ENCODE data around the gene SCAPER.
"Not testable (repeated sequence)": the region's sequence is repeated elsewhere in the genome, so short reads cannot be mapped to it uniquely, and the experiment has no call there.

Gene SCAPER

GRCh38 chr15:76763554-76763953, 141.6 kb downstream of the SCAPER start:
- DNase-seq = no peak

- no peak for DNase-seq
These were observed 148.8 kb downstream of the SCAPER start for GRCh38 chr15:76756381-76756780.

DNA sequence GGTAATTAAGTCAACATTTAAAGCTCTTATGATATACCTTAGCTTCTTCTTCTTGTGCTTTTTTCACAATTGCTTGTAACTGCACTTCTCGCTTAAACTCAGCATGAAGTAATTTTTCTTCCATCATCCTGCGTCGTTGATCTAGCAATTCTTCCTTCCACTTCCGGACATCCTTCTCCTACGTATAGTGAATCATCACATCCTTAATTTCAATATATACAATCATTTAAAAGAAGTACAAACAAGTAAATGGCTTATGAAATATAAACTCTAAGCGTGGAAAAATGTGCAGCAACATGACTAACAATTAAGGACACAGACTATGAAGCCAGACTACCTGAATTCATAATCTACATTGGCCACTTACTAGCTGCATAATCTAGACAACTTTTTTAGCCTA, 151.4 kb downstream of the SCAPER start:
- DNase-seq = no peak

DNA sequence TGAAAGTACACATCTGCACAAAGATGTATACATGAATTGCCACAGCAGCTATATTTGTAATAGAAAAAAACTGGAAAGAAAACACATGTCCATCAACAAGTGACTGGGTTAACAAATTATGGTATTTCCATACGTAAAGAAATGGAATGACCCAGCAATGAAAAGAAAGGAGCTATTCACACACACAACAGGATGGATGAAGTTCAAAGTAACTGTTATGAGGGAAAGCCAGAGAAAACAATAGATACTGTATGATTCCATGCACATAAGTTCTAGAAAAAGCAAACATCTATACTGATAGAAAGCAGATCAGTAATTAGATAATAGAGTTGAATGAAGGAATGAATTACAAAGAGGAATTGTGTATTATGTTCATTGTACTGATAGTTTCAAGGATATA, 152.0 kb downstream of the SCAPER start:
- no peak for DNase-seq

DNA sequence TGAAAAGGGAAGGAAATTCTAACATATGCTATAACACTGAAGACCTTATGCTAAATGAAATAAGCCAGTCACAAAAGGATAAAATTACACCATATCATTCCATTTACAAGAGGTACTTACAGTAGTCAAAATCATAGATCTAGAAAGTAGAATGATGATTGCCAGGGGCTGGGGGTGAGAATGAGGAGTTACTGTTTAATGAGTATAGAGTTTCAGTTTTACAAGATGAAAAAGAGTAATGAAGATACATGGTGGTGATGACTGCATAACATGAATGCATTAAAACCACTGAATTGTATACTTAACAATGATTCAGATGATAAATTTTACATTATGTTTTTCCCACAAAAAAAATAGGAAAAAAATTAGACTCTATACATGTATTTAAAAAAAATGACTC, 152.6 kb downstream of the SCAPER start:
- no peak for DNase-seq

DNA sequence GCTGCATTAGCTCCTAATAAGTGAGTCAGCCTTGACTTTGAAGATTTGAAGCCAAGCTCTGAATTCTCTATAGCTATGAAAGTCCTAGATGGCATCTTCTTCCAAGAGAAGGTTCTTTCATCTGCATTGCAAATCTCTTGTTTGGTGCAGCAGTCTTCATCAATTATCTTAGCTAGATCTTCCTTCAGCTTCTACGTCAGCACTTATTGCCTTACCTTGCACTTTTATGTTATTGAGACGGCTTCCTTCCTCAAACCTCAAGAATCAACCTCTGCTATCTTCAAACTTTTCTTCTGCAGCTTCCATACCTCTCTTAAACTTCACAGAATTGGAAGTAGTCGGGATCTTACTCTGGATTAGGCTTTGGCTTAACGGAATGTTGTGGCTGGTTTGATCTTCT, 167.6 kb downstream of the SCAPER start:
- DNase-seq = no peak

GRCh38 chr15:76732321-76732720, 172.8 kb downstream of the SCAPER start:
- DNase-seq = not testable (repeated sequence)

DNA sequence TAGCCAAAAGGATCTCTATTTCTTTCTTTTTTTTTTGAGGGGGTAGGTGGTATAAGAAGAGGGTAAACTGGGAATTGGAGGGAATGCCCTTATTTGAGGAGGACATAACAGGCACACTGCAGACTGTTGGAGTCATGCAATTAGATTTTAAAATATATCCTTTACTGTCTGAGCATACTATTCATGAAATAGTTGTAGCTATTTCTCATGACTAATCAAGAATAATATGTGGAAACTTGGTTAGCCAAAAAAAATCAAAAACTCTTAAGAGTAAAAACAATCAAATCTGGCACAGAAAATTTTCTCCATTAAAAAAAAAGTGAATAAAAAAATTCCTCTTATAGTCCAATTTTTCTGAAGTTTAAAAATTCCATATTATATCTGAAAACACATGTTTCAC, 174.9 kb downstream of the SCAPER start:
- DNase-seq = no peak

GRCh38 chr15:76718863-76719262, 186.3 kb downstream of the SCAPER start:
- DNase-seq = no peak

- no peak for DNase-seq
These were observed 190.2 kb downstream of the SCAPER start for GRCh38 chr15:76714950-76715349.

DNA sequence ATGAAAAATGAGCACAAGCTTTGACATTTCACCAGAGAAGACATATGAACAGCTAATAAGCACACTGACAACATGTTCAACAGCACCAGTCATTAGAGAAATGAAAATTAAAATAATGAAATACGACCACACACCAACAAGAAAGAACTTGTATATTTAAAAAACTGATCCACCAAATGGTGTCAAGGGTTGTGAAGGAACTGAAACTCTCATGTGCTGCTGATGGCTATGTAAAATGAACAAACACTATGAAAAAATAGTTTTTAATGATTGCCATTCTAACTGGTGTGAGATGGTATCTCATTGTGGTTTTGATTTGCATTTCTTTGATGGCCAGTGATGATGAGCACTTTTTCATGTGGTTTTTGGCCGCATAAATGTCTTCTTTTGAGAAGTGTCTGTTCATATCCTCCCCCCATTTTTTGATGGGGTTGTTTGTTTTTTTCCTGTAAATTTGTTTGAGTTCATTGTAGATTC, 193.8 kb downstream of the SCAPER start:
- no peak for DNase-seq

- DNase-seq = not testable (repeated sequence)
These were observed 201.1 kb downstream of the SCAPER start for GRCh38 chr15:76704032-76704431.

- DNase-seq = no peak
These were observed 208.3 kb downstream of the SCAPER start for GRCh38 chr15:76696840-76697239.

DNA sequence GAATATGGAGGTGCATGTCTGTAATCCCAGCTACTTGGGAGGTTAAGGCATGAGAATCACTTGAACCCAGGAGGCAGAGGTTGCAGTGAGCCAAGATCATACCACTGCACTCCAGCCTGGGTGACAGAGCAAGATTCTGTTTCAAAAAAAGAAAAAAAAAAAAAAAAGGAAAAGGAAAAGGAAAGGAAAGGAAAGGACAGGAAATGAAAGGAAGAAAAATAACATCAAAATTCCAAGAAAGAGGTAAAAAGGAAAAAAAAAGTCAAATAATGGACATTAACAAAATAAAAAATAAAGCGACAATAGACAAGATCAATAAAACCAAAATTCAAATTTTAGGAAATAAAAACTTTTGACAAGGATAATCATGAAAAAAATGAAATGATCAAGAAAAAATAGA, 212.6 kb downstream of the SCAPER start:
- DNase-seq = not testable (repeated sequence)

- DNase-seq = not testable (repeated sequence)
These were observed 217.5 kb downstream of the SCAPER start for GRCh38 chr15:76687592-76687991.

DNA sequence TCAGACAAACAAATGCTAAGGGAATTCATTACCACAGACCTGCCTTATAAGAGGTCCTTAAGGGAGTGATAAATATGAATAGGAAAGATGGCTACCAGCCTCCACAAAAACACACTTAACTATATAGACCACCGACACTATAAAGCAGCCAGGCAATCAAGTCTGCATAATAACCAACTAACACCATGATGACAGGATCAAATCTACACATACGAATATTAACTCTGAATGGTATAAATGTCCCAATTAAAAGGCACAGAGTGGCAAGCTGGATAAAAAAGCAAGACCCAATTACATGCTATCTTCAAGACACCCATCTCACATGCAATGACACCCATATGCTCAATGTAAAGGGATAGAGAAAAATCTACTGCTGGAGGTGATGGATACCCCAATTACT, 221.1 kb downstream of the SCAPER start:
- DNase-seq = no peak

DNA sequence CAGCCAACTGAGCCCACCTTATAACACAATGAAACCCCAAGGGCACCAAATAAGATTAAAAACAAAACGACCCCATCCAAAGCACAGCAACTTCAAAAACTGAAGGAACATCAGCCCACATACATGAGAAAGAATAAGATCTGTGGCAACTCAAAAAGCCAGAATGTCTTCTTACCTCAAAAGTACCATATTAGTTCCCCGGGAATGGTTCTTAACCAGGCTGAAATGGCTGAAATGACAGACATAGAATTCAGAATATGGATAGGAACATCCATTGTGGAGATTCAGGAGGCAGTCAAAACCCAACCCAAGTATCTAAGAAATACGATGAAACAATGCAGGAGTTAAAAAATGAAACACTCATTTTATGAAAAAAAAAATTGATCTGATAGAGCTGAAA, 222.3 kb downstream of the SCAPER start:
- DNase-seq = no peak

- no peak for DNase-seq
These were observed 222.9 kb downstream of the SCAPER start for GRCh38 chr15:76682259-76682658.

DNA sequence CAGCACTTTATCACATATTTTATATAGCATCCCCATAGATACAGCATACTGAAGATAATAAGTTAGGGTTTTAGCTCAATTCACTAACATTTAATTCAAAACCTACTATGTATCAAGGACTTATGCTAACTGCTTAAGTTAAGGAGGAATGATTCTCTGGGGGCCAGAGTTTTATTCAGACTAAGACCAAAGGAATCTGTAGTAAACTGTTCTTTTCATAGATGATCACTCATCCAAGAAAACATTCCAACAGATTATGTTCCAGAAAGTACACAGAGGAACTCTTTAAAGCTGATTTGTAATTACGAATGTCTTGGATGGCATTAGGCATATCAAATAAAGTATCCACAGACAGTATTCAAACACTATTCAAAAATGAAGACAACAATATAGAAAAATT, 226.4 kb downstream of the SCAPER start:
- no peak for DNase-seq

DNA sequence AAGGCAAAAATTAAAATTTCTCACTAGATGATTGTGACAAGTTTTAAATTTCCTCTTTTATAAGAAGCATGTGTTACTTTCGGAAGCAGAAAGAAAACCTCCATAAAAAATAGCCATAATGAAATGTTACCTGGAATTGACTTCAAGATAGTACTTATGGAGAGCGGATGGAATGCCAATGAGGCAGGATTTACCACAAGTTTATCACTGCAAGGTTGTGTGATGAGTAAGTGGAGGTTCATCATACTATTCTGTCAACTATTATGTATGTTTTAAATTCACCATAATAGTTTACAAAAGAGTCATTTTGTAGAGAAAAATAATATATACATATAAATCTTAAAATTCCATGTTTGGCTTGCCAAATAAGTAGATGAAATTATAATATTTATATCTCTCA, 230.3 kb downstream of the SCAPER start:
- no peak for DNase-seq

- no peak for DNase-seq
These were observed 235.5 kb downstream of the SCAPER start for GRCh38 chr15:76669521-76670207.

- no peak for DNase-seq
These were observed 236.2 kb downstream of the SCAPER start for GRCh38 chr15:76668900-76669299.

- DNase-seq = no peak
These were observed 237.0 kb downstream of the SCAPER start for GRCh38 chr15:76667943-76668715.

DNA sequence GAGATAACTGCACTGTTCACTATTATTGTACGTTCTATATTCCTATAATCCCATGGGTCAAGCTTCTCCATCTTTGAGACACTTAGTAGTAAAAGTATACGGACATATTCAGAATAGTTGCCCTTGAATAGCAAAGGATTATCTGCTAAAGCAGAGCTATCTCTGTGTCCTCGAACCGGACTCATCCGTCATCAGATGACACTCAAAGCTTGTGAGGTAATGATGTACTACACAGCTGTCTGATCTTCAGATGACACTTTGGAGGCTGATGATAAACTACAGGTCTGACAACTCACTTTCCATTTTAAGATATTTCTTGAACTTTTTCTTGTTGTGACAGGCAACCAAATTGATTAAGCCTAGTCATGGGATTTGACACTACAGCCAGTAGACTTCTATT, 240.2 kb downstream of the SCAPER start:
- no peak for DNase-seq

GRCh38 chr15:76664411-76664810, 240.7 kb downstream of the SCAPER start:
- no peak for DNase-seq
